Smooth muscle cell (in vitro differentiated cells): Measurements from ENCODE around the gene TGM2. TPM values are rescaled to one million over a fixed set of nuclear protein-coding genes. Genes with fewer than 3 reads are reported as not detected.

Source experiments
- DNase-seq: peaks from one replicate; lab custom pipeline; 2025; ENCODE audit not compliant: unreplicated experiment; lab: John Stamatoyannopoulos, UW
- H2AFZ ChIP-seq: fragments of 200-600 bp; sonication (generic); 2 replicates; pipeline ENCODE4 v1.6.0; 2016; ENCODE audit warnings: antibody characterized with exemption, low read depth, mild to moderate bottlenecking
- H3F3A ChIP-seq: fragments of 200-600 bp; sonication (generic); 2 replicates; pipeline ENCODE4 v1.6.0; 2017; ENCODE audit warnings: antibody characterized with exemption, low read depth
- H3K27ac ChIP-seq: fragments of 200-600 bp; sonication (generic); 2 replicates; pipeline ENCODE4 v1.5.1; 2016; ENCODE audit warnings: low read depth, mild to moderate bottlenecking
- H3K27me3 ChIP-seq: fragments of 200-600 bp; sonication (generic); 2 replicates; pipeline ENCODE4 v1.6.1; 2016; ENCODE audit warnings: low read depth, mild to moderate bottlenecking
- H3K36me3 ChIP-seq: fragments of 200-600 bp; sonication (generic); 2 replicates; pipeline ENCODE4 v1.5.1; 2016; ENCODE audit warnings: low read depth
- H3K4me1 ChIP-seq: fragments of 200-600 bp; sonication (generic); 2 replicates; pipeline ENCODE4 v1.5.1; 2016; ENCODE audit warnings: low read depth
- H3K4me2 ChIP-seq: fragments of 200-600 bp; sonication (generic); 2 replicates; pipeline ENCODE4 v1.6.0; 2016; ENCODE audit warnings: mild to moderate bottlenecking
- H3K4me3 ChIP-seq: fragments of 200-600 bp; sonication (generic); 2 replicates; pipeline ENCODE4 v1.5.1; 2016; ENCODE audit warnings: mild to moderate bottlenecking
- H3K79me2 ChIP-seq: fragments of 200-600 bp; sonication (generic); 2 replicates; pipeline ENCODE4 v1.6.0; 2016; ENCODE audit warnings: low read depth, mild to moderate bottlenecking
- H3K9ac ChIP-seq: fragments of 200-600 bp; sonication (generic); 2 replicates; pipeline ENCODE4 v1.6.0; 2016; ENCODE audit warnings: low read depth
- H3K9me3 ChIP-seq: fragments of 200-600 bp; sonication (generic); replicated peaks from 2 replicates; pipeline ENCODE4 v1.5.1; 2016; ENCODE audit warnings: low read depth
- H4K20me1 ChIP-seq: fragments of 200-600 bp; sonication (generic); 2 replicates; pipeline ENCODE4 v1.6.0; 2016; ENCODE audit warnings: low read depth
- CTCF ChIP-seq: fragments of 200-600 bp; sonication (generic); IDR thresholded peaks from 2 replicates; pipeline ENCODE4 v1.5.1; 2017; ENCODE audit warnings: borderline replicate concordance, mild to moderate bottlenecking, antibody characterized with exemption; ENCODE audit not compliant: insufficient read depth, poor library complexity, severe bottlenecking
- WGBS: methylation state at CpG from one replicate; pipeline ENCODE4 v1.1.7; 2016; ENCODE audit warnings: low lambda C conversion rate; 5-methylcytosine and 5-hydroxymethylcytosine counted together
- polyA plus RNA-seq: library from polyadenylated mRNA; unstranded; fragments of >200 nt; fragmentation: Nextera tagmentation; extraction: Ambion mirVana; gene quantifications from 2 replicates; pipeline ENCODE4 v1.2.1, GENCODE V29; 2016
- total RNA-seq: library from RNA; depleted of rRNA; stranded (reverse); fragments of >200 nt; gene quantifications from 2 replicates; pipeline ENCODE4 v1.2.3, GENCODE V29; 2014

The TGM2 gene
- total and polyA plus RNA-seq, 2 experiments from 2014 or later, result 41.7 to 72.0 TPM

GRCh38 chr20:38134427-38135270 is 30.4 kb downstream of the TGM2 start:
- H3F3A ChIP-seq, result no peaks in the 10 kb centered on the region
- H3K4me1 ChIP-seq, result no peaks in the 10 kb centered on the region
- H2AFZ ChIP-seq, result no peak overlapping the region
- no peaks in the 10 kb centered on the region for H4K20me1 ChIP-seq
- no peaks in the 10 kb centered on the region for H3K36me3 ChIP-seq
- WGBS, result 64% methylated on average over 9 of the region's 9 CpGs
- no peak overlapping the region for H3K9ac ChIP-seq
- H3K9me3 ChIP-seq, result no peaks in the 10 kb centered on the region
- no peak overlapping the region for H3K4me2 ChIP-seq
- no peaks in the 10 kb centered on the region for H3K27me3 ChIP-seq
- no peaks in the 10 kb centered on the region for H3K79me2 ChIP-seq
- no peak overlapping the region for H3K4me3 ChIP-seq
- no peak overlapping the region for H3K27ac ChIP-seq
- TF ChIP-seq CTCF, result no peak
- DNase-seq, result no peak

GRCh38 chr20:38133680-38134426 is 31.2 kb downstream of the TGM2 start:
- no peak for TF ChIP-seq CTCF
- no peak for DNase-seq
- no peaks in the 10 kb centered on the region for H3K9me3 ChIP-seq
- H2AFZ ChIP-seq, result no peak overlapping the region
- H4K20me1 ChIP-seq, result no peaks in the 10 kb centered on the region
- H3K27me3 ChIP-seq, result no peaks in the 10 kb centered on the region
- H3K79me2 ChIP-seq, result no peaks in the 10 kb centered on the region
- H3K9ac ChIP-seq, result no peak overlapping the region
- H3F3A ChIP-seq, result no peaks in the 10 kb centered on the region
- H3K4me3 ChIP-seq, result no peak overlapping the region
- H3K4me2 ChIP-seq, result no peak overlapping the region
- 97% methylated on average over 10 of the region's 10 CpGs for WGBS
- H3K4me1 ChIP-seq, result no peaks in the 10 kb centered on the region
- no peak overlapping the region for H3K27ac ChIP-seq
- H3K36me3 ChIP-seq, result no peaks in the 10 kb centered on the region

- H4K20me1 ChIP-seq, result no peaks in the 10 kb centered on the region
- no peak overlapping the region for H2AFZ ChIP-seq
- no peaks in the 10 kb centered on the region for H3K79me2 ChIP-seq
- no peaks in the 10 kb centered on the region for H3K36me3 ChIP-seq
- DNase-seq, result no peak
- no peaks in the 10 kb centered on the region for H3K27me3 ChIP-seq
- H3K4me3 ChIP-seq, result no peak overlapping the region
- H3K27ac ChIP-seq, result no peak overlapping the region
- 90% methylated on average over 11 of the region's 11 CpGs for WGBS
- H3K9ac ChIP-seq, result no peak overlapping the region
- no peak for TF ChIP-seq CTCF
- peaks cover 4% of the 10 kb centered on the region for H3F3A ChIP-seq
- no peak overlapping the region for H3K4me2 ChIP-seq
- H3K9me3 ChIP-seq, result no peaks in the 10 kb centered on the region
- H3K4me1 ChIP-seq, result no peaks in the 10 kb centered on the region
Observed at GRCh38 chr20:38132910-38133501, 32.1 kb downstream of the TGM2 start.
